GM18873 (cell line): ENCODE data around the gene DR1.

Experiments
- ATAC-seq: cut with Tn5 transposase; IDR thresholded peaks from one replicate; pipeline ENCODE4 v1.9.1; 2021; ENCODE audit warnings: mild to moderate bottlenecking, moderate library complexity, moderate number of reproducible peaks; ENCODE audit not compliant: unreplicated experiment, low FRiP score

The DR1 gene

DNA sequence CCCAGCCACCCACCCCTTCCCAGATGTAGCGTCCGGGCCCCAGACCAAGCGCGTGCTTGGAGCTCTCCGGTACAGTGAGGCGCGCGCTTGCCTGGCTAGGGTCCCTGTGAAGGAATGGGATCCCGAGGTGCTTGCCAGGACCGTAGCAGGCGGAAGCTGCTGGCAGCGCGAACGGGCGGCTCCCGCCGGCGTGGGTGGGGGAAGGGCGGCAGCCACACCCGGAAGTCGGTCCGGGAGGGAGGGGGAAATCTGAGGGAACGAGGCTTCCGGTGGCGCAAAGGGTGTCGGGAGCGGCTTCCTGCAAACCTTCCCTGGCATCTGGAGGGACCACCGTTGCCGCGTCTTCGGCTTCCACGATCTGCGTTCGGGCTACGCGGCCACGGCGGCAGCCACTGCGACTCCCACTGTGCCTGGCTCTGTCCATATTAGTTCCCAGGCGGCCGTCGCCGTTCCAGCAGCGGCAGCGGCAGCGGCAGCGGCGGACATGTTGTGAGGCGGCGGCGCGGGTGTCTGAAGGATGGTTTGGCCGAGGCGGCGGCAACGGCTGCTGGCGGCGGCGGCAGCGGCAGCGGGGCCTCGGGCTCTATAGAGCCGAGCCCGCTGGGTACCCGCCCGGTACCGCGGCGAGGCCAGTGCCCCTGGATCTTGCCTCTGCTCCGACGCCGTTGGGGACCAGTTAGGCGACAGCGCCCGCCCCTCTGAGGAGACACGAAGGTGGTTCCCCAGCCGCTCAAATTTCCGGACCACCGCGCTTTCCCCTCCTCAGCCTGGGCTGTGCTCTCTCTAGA is at the start of gene DR1:
Gene DR1, plus strand, starts transcription at position 275 of the 788 bp plus-strand sequence. CDS start 739 bp downstream, outside the sequence.
- peak; percentile 64 for ATAC-seq

DNA sequence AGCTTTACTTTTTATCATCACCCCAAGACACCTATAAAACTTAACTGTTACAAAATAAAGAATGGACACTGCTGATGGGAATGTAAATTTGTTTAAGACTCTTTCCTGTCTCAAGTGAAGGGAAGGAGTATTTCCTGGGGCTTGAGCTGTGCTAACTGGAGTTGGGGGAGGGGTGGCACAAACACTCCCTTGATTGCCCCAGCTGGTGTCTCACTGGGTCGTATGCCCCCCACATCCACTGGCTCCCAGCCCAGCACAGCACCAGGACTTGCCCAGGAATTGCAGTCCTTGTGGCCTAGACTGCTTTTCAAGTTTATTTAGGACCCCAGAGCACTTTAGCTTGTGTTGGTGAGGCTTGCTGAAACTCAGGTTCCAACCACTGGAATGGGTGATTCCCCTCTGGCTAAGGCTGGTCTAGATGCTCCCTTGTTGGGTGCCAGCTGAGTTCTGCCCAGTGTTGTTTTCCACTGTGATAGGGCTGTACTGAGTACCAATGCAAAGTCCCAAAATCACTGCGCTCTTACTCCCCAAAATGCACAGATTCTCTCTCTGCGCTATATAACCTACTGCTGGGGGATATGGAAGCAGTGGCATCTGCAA is 49.1 kb upstream of the DR1 start:
- no peak for ATAC-seq

DNA sequence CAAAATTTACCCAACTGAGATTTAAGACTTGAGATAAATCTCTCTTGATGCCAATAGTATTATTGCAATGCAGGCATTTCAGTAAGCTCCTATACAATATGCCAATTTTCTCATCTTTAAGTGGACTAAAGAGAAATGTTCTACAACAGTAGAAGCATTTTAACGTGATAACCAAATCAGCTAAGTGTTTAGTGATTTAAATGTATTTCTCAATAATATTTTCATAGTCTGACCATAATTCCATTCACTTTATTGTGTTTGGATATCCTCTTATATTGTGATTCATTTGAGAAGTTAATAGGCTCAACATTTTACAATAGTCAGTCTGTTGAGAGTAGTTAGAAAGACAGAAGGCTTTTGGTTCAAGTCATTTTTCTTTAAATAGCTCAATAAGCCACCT is 44.6 kb upstream of the DR1 start:
- ATAC-seq, result no peak

DNA sequence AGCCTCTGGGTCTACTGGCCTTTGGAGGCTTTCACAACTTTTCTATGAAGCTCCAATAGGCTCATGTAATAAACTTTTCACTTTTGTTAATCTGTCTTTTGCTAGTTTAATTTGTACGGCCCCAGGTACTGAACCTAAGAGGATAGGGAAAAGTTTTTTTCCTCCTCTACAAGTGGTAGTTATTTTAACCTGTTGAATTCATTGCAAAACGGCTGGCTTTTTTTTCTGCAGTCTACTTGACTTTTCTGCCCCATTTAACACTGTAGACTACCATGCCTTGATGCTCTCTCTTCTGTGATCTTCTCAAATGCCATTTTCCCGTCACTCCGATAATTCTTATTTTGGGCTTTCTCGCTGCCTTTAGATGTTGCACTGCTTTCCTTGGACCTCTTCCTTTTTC is 43.6 kb upstream of the DR1 start:
- ATAC-seq, result no peak

DNA sequence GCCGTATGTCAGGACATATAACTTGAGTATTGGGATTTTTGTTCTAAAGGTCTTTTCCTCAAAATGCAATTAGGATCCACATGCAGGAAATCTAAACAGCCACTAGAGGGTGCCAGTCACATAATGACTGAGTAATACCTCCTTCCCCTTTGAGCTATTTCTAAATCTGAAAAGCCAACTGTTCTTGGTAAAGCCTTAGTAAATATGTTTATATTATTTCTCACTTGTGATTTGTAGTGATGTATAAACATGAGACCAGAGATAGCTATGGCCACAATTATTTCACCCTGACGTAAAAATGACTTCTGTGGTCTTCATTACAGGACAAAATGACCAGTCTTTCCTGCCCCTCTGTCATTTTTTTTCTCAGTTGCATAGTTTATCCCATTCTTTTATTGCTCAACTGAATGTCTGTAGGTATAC is 41.0 kb upstream of the DR1 start:
- ATAC-seq, result peak; percentile 52

DNA sequence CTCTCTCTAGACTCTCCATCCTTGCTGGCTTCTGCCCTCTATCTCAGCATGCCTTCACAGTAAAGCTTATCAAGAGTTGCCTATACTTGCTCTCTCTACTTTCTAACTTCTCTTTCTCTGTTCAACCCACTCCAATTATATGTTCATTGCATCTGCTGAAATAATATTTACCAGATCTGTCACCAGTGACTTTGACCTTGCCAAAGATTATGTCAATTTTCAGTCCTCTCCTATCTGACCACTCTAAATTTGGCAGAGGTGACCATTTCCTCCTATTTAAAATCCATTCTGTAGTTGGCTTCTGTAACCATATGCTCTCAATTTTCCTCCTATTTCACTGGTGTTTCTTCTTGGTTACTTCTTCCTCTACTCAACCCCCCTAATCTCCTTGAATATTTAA is 38.8 kb upstream of the DR1 start:
- ATAC-seq, result no peak

DNA sequence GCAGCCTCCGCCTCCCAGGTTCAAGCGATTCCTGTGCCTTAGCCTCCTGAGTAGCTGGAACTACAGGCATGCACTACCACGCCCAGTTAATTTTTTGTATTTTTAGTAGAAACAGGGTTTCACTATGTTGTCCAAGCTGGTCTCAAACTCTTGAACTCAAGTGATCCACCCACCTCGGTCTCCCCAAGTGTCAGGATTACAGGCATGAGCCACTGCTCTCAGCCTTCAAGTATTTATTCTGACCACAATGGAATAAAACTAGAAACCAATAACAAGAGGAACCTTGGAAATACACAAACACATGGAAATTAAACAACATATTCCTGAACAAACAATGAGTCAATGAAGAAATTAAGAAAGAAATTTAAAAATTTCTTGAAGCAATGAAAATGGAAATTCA is 32.7 kb upstream of the DR1 start:
- ATAC-seq, result no peak

DNA sequence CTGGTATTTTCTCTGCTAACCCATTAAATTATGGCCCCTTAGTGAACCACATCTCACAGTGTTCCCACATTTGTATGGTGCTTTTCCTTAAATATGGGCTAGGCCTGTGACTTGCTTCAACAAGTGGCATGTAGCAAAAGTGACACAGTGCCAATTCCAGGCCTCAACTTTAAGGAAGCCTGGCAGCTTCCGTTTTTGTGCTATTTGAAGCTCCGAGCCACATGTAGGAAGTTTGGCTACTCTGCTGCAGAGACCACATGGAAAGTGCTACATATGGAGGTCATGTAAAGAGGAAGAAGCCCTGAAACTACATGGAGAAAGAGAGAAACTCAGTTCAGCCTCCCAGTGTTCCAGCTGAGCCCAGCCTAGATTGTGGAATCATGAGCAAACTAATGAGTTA is 28.5 kb upstream of the DR1 start:
- no peak for ATAC-seq

DNA sequence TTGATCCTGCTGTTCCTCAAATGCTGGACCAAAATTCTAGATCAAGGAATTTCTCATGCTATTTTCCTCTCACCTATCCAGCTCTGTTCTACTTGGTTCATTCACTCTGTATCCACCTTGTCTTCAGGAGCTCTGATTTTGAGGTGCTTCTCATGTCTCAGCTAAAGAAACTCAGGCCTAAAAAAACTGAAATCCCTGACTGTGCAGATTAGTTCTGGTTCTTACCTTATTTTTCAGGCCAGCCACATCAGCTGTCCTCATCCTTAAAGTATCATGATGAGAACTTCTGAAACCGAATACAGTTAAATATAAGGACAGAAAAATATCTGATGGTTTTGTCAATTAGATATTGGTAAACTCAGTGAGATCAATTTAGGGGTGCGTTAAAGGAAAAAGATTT is 27.8 kb upstream of the DR1 start:
- ATAC-seq, result no peak

DNA sequence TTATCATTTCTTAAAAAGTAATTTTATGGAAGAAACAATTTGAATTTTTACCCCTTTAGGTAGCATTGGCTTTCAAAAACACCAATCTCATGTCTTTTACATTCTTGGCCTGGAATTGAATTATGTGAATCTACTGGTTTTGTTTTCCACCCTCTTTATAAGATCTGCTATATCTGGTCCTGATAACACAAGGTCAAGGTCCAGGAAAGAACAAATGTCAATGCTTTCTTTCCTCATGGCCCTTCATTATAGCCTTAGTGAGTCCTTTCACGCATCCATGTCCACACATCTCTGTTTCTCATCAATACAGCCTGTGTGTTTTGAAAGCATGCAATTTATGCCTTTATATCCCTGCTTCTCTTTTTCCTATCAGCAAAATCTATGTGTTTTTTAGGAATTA is 24.0 kb upstream of the DR1 start:
- no peak for ATAC-seq

DNA sequence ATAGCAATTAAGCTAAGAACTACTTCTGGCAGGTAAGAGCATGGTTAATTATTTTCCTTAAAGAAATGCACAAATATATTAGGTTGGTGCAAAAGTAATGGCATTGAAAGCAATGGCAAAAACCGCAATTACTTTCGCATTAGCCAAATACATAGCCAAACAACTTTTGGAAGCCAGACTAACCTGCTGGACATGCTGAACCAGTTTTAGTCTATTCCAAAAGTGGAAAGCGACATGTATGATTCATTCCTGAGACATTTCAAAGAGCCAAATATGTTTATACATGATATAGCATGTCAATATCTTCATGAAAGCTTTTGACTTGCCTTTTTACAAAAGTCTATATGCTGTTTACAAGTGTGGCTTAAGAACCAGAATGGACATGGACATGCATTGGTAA is 23.4 kb upstream of the DR1 start:
- ATAC-seq, result no peak

DNA sequence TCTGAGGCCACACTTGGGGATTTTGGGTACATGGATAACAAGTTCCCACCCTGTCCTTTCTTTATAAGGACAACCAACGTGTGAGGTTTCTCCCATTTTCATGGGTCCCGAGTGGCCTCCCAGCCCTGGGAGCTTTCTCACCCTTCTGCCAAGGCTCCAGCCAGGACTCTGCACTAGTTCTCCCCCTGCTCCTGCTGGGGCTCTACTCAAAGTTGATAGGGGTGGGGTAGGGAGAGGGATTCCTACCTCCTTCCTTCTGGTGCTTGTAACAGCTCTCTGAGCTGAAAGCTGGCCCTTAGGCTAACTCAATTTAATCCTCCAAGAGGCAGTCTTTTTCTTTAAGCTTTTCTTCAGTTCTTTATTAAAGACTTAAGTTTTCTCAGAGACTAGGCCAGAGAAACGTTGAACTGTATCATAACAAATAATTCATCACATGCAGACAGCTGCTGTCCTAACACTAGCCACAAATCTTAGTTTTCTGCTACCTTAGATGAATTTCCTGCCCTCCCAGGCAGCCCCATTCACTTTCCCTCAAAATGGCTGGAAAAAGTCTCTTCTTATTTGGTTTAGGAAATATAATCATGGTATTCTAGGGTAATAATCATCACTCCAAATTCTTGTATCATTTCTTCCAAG is 22.4 kb upstream of the DR1 start:
- no peak for ATAC-seq

DNA sequence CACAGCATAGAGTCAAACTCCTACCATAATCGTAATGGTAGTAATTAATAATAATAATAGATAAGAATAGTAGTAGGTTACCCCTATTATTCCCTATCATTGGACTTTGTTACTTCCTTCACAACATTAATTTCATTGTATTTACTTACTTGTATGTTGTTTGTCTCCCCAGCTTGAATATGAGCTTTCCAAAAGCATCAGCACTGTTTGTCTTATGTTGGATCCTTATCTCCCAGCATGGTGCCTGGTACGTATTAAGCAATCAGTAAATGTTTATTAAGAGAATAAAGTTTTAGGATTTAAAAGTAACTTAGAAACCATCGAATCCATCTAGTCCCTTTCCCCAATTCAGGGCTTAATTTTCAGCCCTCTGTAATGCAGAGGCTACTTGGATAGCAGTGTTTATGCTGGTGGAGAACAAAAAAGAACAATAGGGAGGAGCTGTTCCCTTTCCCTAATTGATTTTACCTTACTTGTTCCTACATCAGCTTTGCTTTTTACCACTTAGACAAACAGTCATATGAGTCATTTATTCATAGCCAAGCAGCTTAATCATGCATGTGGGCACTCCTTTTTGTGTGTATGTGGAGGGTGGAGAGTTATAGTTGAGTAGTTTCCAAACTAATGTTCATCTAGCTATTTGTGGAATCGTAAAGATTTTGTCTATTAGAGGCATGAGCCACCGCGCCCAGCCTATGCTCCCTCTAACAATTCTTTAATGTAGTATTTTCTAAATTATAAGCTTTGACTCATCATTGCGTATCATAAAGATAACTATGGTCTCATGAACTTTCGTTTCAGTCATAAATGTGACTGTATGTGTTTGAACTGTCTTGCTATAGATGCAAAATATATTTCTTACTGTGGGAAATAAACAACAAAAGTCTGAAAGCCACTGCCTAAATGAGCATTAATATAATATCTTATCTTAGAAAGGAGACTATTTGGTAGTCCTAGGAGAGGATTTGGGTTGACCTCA is 20.9 kb upstream of the DR1 start:
- ATAC-seq, result no peak

DNA sequence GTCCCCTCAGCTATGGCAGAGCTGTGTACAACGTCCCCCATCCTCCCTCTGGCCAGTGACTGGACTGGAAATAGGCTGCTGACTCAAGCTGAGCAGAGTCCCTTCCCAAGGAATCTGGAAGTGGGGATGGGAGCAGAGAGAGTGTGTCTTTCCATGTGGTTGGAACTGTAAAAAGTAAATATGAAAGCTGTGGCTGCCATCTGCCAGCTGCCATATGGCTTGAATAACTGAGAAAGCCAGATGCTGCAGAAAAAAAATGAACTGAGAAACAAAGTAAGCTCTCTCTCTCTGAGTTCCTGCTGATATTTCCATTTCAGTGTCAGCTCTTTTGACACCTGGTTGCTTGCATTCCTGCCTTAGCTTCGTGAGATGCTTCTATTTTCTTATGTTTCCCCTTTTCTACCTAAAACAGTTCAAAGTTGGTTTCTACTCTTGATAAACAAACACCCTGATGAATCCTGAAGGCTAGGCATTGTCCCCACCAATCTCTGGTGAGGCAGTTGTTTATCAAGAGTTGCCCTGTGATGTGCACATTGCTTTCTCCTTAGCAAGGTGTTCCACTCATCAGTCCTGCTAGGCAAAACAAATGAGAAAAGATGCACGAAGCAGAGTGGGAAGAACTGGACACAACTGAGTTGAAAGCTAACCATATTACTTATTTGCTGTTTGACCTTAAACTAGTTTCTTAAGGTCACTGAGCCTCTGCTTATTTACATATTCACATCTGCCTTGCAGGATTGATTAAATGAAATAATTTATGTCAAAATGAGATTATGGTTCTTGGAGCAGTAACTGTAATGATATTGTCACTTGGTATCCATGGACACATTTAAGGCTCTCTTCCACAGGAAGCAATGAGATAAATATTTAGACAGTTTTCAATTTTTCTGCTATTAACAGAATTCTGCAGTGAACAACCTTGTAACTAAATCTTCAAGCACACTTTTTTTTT is 16.6 kb upstream of the DR1 start:
- ATAC-seq, result peak; percentile 50

DNA sequence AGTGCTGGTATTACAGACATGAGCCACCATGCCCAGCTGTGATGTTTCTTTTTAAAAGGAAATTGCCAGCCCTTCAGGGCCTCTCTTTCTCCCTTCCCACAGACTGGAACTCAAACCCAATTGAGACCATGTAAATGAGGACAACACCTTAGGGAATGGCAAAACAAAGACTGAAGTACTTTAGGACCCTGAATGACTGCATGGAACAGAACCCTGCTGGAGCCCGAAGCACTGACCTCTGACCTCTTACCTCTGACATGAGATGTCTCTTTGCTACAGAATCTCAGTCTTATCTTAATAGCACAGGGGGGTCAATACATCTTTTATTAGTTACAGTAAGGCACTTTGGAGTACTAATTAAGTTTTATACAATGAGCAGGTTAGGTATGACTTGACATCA is 15.5 kb upstream of the DR1 start:
- no peak for ATAC-seq

DNA sequence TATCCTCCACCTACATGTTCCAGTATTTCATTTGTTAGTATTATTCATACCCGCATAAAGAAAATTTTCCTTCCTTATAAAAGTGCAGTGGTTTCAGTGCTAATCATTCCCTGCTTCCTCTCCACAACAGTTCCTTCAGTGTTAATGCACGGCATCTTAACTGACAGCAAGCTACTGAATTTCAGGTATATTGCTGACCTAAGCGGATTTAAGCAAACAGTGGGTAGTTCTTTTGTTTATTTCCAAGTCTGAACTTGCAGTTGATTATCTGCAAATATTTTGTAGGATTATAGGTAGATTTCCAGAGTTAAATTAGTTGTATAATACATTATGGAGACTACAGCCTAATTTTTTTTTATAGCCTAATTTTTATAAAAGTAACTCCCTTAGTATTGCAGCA is 15.1 kb upstream of the DR1 start:
- no peak for ATAC-seq

DNA sequence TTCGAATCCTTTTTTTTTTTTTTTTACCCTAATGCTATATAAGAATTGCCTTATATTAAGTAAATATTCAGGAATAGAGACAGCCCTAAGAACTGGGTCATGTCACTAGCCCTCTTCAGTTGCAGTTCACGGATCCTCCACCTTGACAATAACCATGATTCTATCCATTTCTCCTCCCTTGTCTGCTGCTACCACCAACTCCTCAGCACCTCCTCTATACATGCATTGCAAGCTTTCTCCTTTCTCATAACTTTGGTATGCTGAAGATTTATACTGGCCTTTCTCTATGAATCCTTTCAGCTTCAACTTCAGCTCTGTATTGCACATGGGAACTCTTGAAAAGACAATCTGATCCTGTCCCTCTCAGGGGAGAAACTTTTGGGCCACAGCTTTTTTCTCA is 14.3 kb upstream of the DR1 start:
- no peak for ATAC-seq

DNA sequence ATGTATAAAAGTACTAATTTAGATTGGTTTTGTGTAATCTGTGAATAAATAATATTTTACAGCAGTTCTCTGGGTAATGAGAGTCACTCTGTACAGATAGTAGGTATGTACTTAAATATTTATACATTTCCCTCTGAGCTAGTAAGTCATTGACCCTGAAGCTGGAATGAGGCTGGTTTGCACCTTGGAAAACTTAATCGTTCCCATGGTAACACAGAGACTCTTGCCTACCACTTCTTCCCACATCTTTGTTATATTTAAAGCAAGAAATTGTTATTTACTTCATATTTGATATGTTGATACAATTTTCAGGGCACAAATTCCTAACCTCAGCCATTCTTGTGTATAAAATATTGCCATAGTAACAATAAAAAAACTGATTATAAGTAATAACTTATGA is 13.3 kb upstream of the DR1 start:
- ATAC-seq, result no peak

DNA sequence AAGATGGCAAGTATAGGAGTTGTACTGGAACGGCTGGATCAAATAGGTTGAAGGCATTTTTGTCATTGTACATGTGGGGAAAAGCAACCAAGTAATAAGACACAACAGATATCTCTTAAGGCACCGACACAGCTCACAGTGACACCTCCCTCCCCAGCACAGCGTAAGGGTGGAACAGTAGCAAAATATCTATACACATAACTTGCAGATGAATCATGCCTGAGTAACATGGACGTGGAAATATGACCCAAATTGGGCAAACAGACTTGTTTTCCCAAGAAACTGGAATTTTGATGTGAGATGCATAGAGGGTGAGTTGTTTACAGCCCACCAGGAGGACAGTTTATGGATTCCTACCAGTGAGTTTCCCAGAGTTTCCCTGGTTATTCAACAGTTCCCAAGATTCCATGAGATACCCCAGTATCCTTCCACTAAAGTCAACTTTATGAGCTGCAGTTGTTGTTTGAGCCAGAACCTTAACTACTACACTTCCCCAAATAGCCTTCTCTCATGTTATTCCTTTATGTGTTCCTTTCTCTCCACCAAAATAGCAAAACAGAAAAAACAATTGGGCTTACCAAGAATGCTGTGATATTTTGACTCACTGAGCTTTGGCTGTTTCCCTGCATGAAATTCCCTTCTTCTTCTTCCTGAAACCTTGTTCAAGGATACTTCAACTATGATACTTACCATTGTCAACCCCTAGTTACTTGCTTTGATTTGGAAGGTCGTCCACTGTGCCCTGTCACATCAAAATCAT is 7.1 kb upstream of the DR1 start:
- no peak for ATAC-seq
